ENCODE data around the gene NPAS2.

NPAS2 gene

DNA sequence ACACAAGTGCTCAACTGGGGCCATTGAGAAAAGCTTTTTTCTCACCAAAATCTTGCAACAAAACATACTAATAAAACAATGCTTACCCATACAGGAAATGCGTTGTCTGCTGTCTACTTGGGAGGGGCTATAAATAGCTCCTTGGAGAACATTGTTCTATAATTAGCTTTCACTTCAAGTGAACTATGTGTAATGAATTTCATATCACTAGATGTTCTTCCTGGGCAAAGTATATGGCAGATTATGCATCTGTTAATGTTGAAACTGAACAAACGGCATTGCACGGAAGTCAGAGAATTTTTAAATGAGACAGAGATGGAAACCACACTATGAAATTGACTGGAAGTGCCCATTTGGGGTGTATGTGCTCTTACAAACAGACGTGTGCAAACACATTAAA lies 6.4 kb upstream of the NPAS2 start:
- peak; percentile 43 for DNase-seq (ENCODE audit: low read depth)

DNA sequence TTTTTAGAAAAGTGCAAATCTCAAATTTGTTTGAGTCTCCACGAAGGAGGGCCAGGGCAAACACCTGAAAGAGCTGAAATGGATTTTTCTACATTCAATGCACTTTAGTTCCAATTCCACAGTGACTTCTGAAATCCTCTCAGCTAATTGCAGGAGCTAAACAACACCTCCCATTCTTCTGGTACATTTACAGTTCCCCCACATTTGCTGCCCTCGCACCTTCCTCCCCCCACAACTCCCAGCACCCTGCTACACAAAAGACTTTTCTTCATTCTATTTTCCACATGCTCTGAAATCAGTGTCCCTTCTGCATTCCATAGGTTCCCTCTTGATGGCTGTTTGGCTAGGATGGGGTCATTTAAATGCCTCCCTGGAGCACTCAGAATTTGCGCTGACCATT lies 5.9 kb upstream of the NPAS2 start:
- no peak for DNase-seq (ENCODE audit: low read depth)
- TF ChIP-seq, protein P1, sequence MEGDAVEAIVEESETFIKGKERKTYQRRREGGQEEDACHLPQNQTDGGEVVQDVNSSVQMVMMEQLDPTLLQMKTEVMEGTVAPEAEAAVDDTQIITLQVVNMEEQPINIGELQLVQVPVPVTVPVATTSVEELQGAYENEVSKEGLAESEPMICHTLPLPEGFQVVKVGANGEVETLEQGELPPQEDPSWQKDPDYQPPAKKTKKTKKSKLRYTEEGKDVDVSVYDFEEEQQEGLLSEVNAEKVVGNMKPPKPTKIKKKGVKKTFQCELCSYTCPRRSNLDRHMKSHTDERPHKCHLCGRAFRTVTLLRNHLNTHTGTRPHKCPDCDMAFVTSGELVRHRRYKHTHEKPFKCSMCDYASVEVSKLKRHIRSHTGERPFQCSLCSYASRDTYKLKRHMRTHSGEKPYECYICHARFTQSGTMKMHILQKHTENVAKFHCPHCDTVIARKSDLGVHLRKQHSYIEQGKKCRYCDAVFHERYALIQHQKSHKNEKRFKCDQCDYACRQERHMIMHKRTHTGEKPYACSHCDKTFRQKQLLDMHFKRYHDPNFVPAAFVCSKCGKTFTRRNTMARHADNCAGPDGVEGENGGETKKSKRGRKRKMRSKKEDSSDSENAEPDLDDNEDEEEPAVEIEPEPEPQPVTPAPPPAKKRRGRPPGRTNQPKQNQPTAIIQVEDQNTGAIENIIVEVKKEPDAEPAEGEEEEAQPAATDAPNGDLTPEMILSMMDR (conservative IDR thresholded peaks at IDR 0.05; ENCODE audit: low read length) = no peak
- no peak overlapping the region for H3K4me3 ChIP-seq (ENCODE audit: low read length)

More for the DNA sequence above, 6.4 kb upstream of the NPAS2 start:
- H3K4me3 ChIP-seq (ENCODE audit: low read length) = no peak overlapping the region
- TF ChIP-seq, protein P1 (conservative IDR thresholded peaks at IDR 0.05; ENCODE audit: low read length) = no peak

DNA sequence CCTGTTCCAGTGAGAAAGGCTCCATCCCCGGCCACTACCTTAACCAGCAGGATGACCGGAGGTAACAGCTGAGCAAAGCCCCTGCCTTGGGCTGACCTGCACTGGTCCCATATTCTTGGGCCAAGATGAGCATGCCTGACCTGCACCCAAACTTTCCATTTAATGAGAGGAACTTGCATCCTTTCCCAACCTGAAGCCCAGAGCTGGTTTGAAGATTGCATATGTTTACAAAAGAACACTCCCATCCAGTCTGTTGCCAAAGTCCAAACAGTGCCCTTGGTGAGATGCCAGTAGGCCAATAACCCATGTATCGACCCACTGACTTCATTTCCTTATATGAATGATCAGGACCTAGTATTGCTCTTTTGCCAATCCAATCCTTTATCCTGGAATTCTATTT lies 5.5 kb upstream of the NPAS2 start:
- no peak overlapping the region for H3K4me3 ChIP-seq (ENCODE audit: low read length)
- TF ChIP-seq, protein P1 (conservative IDR thresholded peaks at IDR 0.05; ENCODE audit: low read length) = no peak
- DNase-seq (ENCODE audit: low read depth) = no peak

DNA sequence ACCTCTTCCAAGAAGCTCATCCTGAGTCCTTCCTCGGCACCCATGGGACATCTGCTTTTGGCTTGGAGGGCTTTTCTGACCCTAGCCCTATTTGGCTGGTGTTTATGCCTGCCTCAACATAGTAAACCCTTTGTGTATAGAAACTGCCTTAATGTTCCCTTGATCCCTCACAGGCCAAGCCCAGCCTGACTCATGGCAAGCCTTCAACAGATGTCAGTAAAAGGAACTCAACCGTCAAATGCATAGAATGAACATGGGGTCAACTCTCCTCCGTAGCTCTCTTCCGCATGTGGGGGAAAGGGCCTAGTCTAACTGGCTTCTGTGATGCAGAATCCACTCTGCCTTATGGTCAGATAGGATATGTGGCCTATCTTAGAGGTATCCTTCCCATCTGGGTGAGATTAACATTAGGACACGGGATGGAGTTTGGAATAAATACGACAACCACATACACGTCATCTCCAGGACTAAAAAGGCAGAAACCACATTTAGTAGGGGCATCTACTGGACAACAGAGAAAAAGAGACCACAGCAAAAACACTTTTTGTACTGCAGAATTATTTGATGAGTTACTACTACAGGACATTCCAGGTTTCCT lies 2.5 kb upstream of the NPAS2 start:
- no peak overlapping the region for H3K4me3 ChIP-seq (ENCODE audit: low read length)
- no peak for DNase-seq (ENCODE audit: low read depth)
- TF ChIP-seq, protein P1 (conservative IDR thresholded peaks at IDR 0.05; ENCODE audit: low read length) = no peak

DNA sequence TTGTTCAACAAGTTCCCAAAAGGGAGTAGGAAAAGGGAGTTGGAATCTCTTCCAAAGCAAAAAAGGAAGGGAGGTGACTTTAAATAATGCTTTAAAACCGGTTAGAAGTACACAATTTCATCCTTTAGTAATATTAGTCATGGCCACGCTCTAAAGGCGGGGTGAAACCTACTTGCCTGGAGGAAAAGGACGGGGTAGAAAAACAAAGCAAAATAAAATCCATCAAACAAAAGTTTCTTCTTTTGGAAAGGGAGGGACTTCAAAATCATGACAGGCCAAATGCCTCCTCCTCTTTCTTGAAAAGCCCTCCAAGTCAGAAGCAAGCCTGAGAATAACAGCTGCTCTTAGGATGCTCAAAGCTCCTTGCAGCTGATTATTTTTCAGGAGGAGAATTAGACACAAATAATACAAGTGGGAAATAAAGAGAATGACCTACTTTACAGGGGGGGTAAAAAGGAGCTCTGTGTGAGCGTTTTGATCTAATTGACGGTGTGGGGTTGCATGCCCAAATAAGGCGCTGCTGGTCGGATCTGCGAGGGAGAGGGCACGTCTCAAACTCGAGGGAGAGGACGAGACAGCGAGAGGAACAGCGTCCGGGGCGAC lies 1.8 kb upstream of the NPAS2 start:
- H3K4me3 ChIP-seq (ENCODE audit: low read length) = peak overlapping the region; percentile 62
- TF ChIP-seq, protein P1 (conservative IDR thresholded peaks at IDR 0.05; ENCODE audit: low read length) = no peak
- no peak for DNase-seq (ENCODE audit: low read depth)

DNA sequence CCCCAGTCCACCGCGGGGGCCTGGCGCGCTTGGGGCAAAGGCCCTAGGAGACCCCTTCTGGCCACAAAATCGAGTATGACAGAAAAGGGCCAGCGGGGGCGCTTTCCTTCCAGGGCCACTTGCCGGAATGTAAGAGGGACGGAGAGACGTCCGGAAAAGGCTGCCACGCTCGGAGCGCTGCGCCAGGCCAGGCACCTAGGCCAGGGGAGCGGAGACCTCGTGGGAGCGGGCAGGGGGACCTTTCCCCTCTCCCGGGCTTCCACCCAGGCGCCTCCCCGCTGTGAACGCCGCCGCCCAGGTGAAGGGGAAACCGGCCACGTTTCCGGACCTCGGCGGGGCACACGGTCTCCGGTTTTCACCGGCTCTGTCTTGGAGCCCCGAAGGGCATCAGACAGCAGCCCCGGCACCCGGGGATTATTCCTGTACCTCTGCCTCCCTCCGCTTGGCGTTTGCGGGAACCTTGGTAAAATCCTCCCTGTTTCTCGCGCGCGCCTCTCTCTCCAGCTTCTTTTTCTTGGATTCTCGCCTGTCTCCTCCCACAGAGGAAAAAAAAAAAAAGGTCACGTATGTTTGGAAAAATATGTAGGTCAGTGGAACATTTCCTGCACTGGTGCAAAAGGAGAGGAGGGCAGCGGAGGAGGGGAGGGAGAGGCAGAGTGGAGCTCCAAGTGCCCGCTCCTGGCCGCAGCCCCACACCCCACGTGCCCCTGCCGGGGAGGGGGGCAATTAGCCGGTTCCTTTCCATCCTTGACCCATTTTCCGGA lies 1.2 kb upstream of the NPAS2 start:
- H3K4me3 ChIP-seq (ENCODE audit: low read length) = peak overlapping the region; percentile 62
- DNase-seq (ENCODE audit: low read depth) = peak; percentile 65
- TF ChIP-seq, protein P1 (conservative IDR thresholded peaks at IDR 0.05; ENCODE audit: low read length) = peak; percentile 35

DNA sequence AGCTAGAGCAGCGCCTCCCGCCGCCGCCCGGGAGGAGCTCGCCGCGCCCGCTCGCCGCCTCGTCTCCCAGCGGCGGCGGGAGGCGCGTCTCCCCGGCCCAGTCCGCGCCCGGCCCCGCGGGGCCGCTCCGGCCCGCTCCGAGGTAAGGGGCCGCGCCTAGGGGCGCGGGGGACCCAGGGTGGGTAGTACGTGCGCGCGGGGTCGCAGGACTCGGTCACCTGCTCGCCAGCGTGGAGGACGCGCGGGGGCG lies 259 bp downstream of the NPAS2 start:
- TF ChIP-seq, protein P1 (conservative IDR thresholded peaks at IDR 0.05; ENCODE audit: low read length) = no peak
- peak overlapping the region; percentile 73 for H3K4me3 ChIP-seq (ENCODE audit: low read length)
- no peak for DNase-seq (ENCODE audit: low read depth)

Data from AG10803 (cell line).